Nephron (organoid): Measurements from ENCODE around the gene ATP9B.

Experiments
- H3K27ac Mint-ChIP-seq, 3 experiments: 2 replicates each; pipeline ENCODE4 v1.8.0; 2020; ENCODE audit warnings: mixed read lengths in 3 of 3, mild to moderate bottlenecking in 2 of 3, moderate library complexity in 1 of 3
- H3K27me3 Mint-ChIP-seq: 2 replicates; pipeline ENCODE4 v1.8.0; 2021; ENCODE audit warnings: low read depth, mild to moderate bottlenecking, moderate library complexity, mixed read lengths
- H3K36me3 Mint-ChIP-seq: 2 replicates; pipeline ENCODE4 v1.8.0; 2020; ENCODE audit warnings: low read depth, mixed read lengths
- H3K4me1 Mint-ChIP-seq: 2 replicates; pipeline ENCODE4 v1.8.0; 2020; ENCODE audit warnings: mixed read lengths
- H3K4me3 Mint-ChIP-seq, 3 experiments: 2 replicates each; pipeline ENCODE4 v1.8.0; 2020; ENCODE audit warnings: mild to moderate bottlenecking in 3 of 3, mixed read lengths in 3 of 3, moderate library complexity in 2 of 3
- H3K9me3 Mint-ChIP-seq: 2 replicates; pipeline ENCODE4 v1.8.0; 2020; ENCODE audit warnings: mixed read lengths
- TF ChIP-seq, protein P1 (sequence below), 3 experiments: fragments of 200-600 bp; sonication (generic); IDR thresholded peaks; one replicate each; pipeline ENCODE4 v1.5.0; 2021; ENCODE audit warnings: antibody characterized with exemption in 3 of 3; ENCODE audit not compliant: unreplicated experiment in 3 of 3

The ATP9B gene

DNA sequence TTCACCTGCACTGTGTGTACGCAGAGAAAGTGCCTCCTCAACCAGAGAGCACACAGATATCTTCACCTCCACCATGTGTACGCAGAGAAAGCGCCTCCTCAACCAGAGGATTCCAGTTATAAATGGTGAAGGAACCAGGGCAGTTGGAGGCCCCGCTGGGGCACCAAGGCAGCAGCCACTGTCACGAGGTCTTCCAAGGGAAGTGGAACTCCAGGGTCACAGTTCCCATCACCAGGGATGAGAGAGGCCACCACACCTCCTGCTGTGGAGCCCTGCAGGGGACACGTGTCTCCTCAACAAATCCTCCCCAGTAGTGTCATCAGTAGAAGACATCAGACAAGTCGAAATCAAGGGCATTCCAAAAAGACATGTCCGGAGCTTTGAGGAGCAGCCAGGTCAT, 298.3 kb downstream of the ATP9B start:
- Mint-ChIP-seq H3K4me3 (no peak overlapping the region), H3K36me3 (peaks cover 63% of the 10 kb centered on the region), H3K4me1 (peaks cover 13% of the 10 kb centered on the region), H3K27me3 (no peaks in the 10 kb centered on the region), H3K9me3 (peaks cover 5% of the 10 kb centered on the region), H3K27ac (no peak overlapping the region)
- TF ChIP-seq, protein P1, sequence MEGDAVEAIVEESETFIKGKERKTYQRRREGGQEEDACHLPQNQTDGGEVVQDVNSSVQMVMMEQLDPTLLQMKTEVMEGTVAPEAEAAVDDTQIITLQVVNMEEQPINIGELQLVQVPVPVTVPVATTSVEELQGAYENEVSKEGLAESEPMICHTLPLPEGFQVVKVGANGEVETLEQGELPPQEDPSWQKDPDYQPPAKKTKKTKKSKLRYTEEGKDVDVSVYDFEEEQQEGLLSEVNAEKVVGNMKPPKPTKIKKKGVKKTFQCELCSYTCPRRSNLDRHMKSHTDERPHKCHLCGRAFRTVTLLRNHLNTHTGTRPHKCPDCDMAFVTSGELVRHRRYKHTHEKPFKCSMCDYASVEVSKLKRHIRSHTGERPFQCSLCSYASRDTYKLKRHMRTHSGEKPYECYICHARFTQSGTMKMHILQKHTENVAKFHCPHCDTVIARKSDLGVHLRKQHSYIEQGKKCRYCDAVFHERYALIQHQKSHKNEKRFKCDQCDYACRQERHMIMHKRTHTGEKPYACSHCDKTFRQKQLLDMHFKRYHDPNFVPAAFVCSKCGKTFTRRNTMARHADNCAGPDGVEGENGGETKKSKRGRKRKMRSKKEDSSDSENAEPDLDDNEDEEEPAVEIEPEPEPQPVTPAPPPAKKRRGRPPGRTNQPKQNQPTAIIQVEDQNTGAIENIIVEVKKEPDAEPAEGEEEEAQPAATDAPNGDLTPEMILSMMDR (IDR thresholded peaks at IDR 0.05; ENCODE audit: unreplicated experiment in 3 of 3): no peak

GRCh38 chr18:79367989-79368388, 298.8 kb downstream of the ATP9B start:
- no peak overlapping the region for H3K27ac Mint-ChIP-seq
- H3K9me3 Mint-ChIP-seq: peaks cover 5% of the 10 kb centered on the region
- H3K36me3 Mint-ChIP-seq: peaks cover 66% of the 10 kb centered on the region
- no peaks in the 10 kb centered on the region for H3K27me3 Mint-ChIP-seq
- TF ChIP-seq, protein P1 (IDR thresholded peaks at IDR 0.05; ENCODE audit: unreplicated experiment in 3 of 3): no peak
- H3K4me1 Mint-ChIP-seq: peaks cover 13% of the 10 kb centered on the region
- no peak overlapping the region for H3K4me3 Mint-ChIP-seq

- Mint-ChIP-seq H3K4me3 (no peak overlapping the region), H3K27ac (no peak overlapping the region), H3K9me3 (no peaks in the 10 kb centered on the region), H3K4me1 (peaks cover 13% of the 10 kb centered on the region), H3K27me3 (no peaks in the 10 kb centered on the region), H3K36me3 (peaks cover 62% of the 10 kb centered on the region)
- TF ChIP-seq, protein P1 (IDR thresholded peaks at IDR 0.05; ENCODE audit: unreplicated experiment in 3 of 3): no peak
Measured at GRCh38 chr18:79368681-79369080, 299.5 kb downstream of the ATP9B start.

GRCh38 chr18:79371561-79372121, 302.4 kb downstream of the ATP9B start:
- peaks cover 49% of the 10 kb centered on the region for H3K36me3 Mint-ChIP-seq
- peaks cover 1% of the 10 kb centered on the region for H3K4me1 Mint-ChIP-seq
- TF ChIP-seq, protein P1 (IDR thresholded peaks at IDR 0.05; ENCODE audit: unreplicated experiment in 3 of 3): no peak
- no peak overlapping the region for H3K4me3 Mint-ChIP-seq
- no peak overlapping the region for H3K27ac Mint-ChIP-seq
- no peaks in the 10 kb centered on the region for H3K27me3 Mint-ChIP-seq
- H3K9me3 Mint-ChIP-seq: no peaks in the 10 kb centered on the region

- Mint-ChIP-seq H3K27ac (no peak overlapping the region), H3K36me3 (peaks cover 50% of the 10 kb centered on the region), H3K27me3 (no peaks in the 10 kb centered on the region), H3K4me3 (no peak overlapping the region), H3K9me3 (no peaks in the 10 kb centered on the region), H3K4me1 (no peaks in the 10 kb centered on the region)
- TF ChIP-seq, protein P1 (IDR thresholded peaks at IDR 0.05; ENCODE audit: unreplicated experiment in 3 of 3): no peak
Measured at GRCh38 chr18:79372461-79372860, 303.3 kb downstream of the ATP9B start.

GRCh38 chr18:79372991-79373390, 303.8 kb downstream of the ATP9B start:
- no peaks in the 10 kb centered on the region for H3K27me3 Mint-ChIP-seq
- TF ChIP-seq, protein P1 (IDR thresholded peaks at IDR 0.05; ENCODE audit: unreplicated experiment in 3 of 3): no peak
- no peaks in the 10 kb centered on the region for H3K9me3 Mint-ChIP-seq
- peaks cover 48% of the 10 kb centered on the region for H3K36me3 Mint-ChIP-seq
- no peak overlapping the region for H3K27ac Mint-ChIP-seq
- H3K4me1 Mint-ChIP-seq: peaks cover 3% of the 10 kb centered on the region
- H3K4me3 Mint-ChIP-seq: no peak overlapping the region
